Stimulated activated CD8-positive, alpha-beta memory T cell treated with anti-CD3 and anti-CD28 coated beads, Interleukin-12 subunit alpha, Interleukin-12 subunit beta, amount 100 ng/mL, for 4 hours (primary cell): ENCODE measurements around the gene INPP5B.
A peak's percentile ranks its signal among the peaks of the same experiment; 100 is the strongest.
"Not testable (repeated sequence)": the region's sequence is repeated elsewhere in the genome, so short reads cannot be mapped to it uniquely, and the experiment has no call there.

Experiments used
- DNase-seq: peaks from one replicate; pipeline ENCODE4 v3.0.0-alpha.2; 2020; ENCODE audit warnings: low read depth

The INPP5B gene

GRCh38 chr1:37911478-37911877 lies 35.4 kb downstream of the INPP5B start:
- DNase-seq, result not testable (repeated sequence)

GRCh38 chr1:37910886-37911285 lies 36.0 kb downstream of the INPP5B start:
- not testable (repeated sequence) for DNase-seq

GRCh38 chr1:37908531-37908930 lies 38.3 kb downstream of the INPP5B start:
- not testable (repeated sequence) for DNase-seq

GRCh38 chr1:37907416-37908125 lies 39.3 kb downstream of the INPP5B start:
- DNase-seq, result not testable (repeated sequence)

- not testable (repeated sequence) for DNase-seq
Measured at GRCh38 chr1:37906591-37906990, 40.3 kb downstream of the INPP5B start.

GRCh38 chr1:37905727-37906126 lies 41.1 kb downstream of the INPP5B start:
- DNase-seq, result no peak

- not testable (repeated sequence) for DNase-seq
Measured at GRCh38 chr1:37903921-37904320, 42.9 kb downstream of the INPP5B start.

- no peak for DNase-seq
Measured at GRCh38 chr1:37902983-37903382, 43.9 kb downstream of the INPP5B start.

- DNase-seq, result no peak
Measured at GRCh38 chr1:37901893-37902225, 45.0 kb downstream of the INPP5B start.

- peak; percentile 13 for DNase-seq
Measured at GRCh38 chr1:37901191-37901892, 45.5 kb downstream of the INPP5B start.

- DNase-seq, result not testable (repeated sequence)
Measured at GRCh38 chr1:37897563-37897962, 49.3 kb downstream of the INPP5B start.

- no peak for DNase-seq
Measured at GRCh38 chr1:37893673-37894072, 53.2 kb downstream of the INPP5B start.

GRCh38 chr1:37892151-37893047 lies 54.5 kb downstream of the INPP5B start:
- DNase-seq, result no peak

- no peak for DNase-seq
Measured at GRCh38 chr1:37890378-37891014, 56.4 kb downstream of the INPP5B start.

GRCh38 chr1:37888022-37888700 lies 58.7 kb downstream of the INPP5B start:
- no peak for DNase-seq

- no peak for DNase-seq
Measured at GRCh38 chr1:37884145-37884544, 62.7 kb downstream of the INPP5B start.

GRCh38 chr1:37883671-37884070 lies 63.2 kb downstream of the INPP5B start:
- no peak for DNase-seq

- DNase-seq, result no peak
Measured at GRCh38 chr1:37879865-37880264, 67.0 kb downstream of the INPP5B start.

- DNase-seq, result no peak
Measured at GRCh38 chr1:37878071-37878470, 68.8 kb downstream of the INPP5B start.

GRCh38 chr1:37875833-37876232 lies 71.0 kb downstream of the INPP5B start:
- no peak for DNase-seq

GRCh38 chr1:37872692-37873091 lies 74.2 kb downstream of the INPP5B start:
- no peak for DNase-seq

GRCh38 chr1:37868466-37868865 lies 78.4 kb downstream of the INPP5B start:
- no peak for DNase-seq
